HG03064 (cell line): ENCODE results near the gene KRT7.

Source experiments
- ATAC-seq: cut with Tn5 transposase; IDR thresholded peaks from one replicate; pipeline ENCODE4 v1.9.1; 2021; ENCODE audit warnings: low read depth; ENCODE audit not compliant: unreplicated experiment

The KRT7 gene

DNA sequence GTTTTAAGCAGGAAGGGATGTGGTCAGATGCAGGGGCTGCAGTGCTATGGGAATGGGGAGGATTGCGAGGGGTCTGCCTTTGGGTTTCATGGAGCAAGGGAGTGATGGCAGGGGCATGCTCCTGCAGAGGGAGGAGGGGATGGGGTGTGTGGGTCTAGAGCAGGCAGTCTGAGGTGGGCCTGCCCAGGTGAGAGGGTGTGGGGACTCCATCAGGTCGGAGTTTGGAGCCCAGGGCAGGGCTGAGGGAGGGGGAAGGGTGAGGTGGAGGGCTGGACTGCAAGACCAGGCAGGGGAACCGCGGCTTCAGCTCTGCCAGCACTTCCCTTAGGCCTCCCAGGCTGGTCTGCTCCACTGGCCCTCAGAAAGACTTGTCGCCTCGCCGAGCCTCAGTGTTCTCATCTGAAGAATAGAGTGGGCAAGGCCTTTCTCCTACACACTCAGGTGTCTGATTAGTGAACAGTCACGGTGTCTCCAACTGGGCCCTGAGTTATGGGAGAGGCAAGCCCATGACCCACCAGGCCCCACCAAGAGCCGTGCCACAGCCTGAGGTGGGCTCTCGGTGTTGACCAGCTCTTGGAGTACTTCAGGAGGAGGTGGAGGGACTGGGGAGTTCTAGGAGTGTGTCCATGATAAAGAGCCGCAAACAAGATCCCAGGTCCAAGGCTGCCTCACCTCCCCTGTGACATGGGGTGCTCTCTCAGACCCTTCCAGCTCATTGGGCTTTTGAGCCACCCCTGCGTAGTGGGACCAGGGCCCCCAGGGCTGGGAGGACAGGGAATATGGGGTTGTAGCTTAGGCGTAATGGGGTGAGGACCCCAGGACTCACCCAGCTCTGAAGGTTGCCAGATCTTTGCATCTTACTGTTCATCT, 21.1 kb upstream of the KRT7 start:
- no peak for ATAC-seq

DNA sequence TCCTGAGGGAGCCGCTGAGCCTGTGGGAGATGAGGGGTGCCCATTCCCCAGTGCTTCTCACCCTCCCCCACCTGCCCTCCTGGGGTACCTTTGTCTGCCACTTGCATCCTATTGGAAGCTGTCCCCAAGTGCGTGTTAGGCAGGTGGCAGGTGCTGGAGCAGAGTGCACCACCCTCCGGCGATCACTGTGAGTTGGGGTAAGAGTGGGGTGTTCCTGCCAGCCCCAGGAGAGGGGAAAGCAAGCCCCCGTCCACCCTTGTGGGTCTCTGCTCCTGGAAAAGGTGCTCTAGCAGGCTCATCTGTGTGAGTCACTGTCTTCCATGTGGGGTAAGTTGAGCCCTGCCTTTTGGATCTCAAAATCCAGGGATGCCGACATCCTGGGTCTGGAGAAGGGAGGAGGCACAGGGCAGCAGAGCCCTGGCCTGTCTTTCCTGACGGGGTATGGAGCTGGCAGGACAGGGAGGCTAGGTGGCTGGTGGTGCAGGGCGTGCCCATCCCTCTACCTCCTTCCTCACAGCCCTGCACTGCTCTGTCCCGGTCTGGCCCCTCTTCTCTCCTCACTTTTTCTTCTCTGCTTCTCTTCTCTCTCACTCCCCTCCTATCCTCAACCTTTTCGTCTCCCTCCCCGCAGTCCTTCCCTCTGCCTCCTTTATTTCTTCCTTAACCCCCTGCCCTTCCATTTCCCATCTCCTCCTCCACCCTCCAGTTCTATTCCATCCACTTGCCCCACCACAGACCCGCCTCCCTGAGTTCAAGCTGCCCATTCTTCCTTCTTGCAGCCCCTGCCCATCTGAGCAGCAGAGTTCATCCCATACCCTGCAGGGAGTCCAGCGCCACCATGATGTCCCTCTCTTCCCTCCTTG, 20.1 kb upstream of the KRT7 start:
- ATAC-seq: no peak

DNA sequence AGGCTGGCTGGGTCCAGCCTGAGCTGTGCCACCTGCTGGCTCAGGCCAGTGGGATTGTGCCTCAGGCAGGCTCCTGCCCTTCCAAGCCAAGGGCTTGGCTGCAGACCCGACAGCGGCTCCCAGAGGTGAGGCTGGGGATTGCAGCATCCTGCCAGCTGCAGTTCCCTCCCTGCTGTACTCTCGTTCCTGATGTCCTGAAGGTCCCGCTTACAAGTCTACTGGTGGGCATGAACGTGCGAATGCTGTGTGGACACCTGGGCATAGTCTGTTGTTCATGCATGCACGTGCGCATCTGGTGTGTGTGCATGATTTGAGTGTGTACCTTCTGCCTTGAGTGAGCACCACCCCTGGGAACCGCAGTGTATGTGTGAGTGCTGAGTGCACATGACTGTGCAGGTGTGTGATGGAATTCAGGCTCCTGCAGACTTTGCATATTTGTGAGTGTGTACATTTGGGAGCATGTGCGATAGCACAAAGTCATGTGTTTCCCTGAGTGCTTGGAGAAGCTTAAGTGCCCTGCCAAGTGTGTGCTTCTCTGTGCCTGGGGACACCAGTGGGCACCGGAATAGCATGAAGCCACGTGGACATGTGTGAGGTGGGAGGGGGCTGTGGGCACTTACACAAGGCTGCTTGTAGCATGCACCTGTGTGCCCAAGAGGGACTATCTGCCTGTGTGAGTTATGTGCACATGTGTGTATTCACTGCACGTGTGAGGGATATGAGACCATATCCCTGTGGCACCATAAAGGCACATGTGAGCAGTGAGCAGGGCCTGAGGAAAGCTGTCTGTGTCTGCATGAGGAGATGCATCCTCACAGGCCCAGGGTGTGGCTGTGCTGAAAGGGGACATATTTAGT, 19.3 kb upstream of the KRT7 start:
- ATAC-seq: no peak

DNA sequence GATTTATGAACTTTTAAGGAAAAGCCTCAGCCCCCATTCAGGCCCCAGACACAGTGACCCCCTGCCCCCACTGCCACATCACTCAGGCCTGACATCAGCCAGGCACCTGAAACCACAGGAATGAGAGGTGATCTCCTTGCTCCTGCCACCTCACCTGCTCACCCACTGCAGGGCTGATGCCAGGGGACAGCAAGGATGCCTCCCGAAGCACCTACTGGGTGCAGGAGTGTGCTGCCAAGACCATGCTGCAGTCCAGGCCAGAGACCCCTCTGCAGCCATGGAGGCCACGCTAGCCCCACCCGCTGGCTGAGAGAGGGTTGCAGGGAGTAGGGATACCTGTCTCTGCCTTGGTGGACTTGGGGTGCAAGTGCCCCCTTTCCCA, 18.6 kb upstream of the KRT7 start:
- ATAC-seq: no peak

DNA sequence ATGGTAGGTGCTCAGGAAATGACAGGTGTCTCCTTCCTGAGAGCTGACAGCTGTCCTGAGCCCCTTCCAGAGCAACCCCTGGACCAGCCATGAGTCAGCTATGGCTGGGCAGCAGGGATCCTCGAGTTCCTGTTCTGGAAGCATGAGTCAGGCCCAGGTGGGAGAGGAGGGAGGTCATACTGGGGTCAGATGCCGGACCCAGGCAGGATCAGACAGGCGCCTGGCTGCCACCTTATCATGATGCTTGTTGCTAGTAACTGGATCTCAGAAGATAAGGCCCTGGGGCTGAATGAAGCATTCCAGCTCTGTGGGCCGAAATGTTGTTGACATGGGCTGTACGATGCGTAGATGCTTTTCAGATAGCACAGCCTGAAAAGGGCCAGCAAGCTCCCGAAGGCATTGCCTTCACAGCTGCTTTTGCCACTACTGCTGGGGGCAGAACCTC, 17.4 kb upstream of the KRT7 start:
- no peak for ATAC-seq

DNA sequence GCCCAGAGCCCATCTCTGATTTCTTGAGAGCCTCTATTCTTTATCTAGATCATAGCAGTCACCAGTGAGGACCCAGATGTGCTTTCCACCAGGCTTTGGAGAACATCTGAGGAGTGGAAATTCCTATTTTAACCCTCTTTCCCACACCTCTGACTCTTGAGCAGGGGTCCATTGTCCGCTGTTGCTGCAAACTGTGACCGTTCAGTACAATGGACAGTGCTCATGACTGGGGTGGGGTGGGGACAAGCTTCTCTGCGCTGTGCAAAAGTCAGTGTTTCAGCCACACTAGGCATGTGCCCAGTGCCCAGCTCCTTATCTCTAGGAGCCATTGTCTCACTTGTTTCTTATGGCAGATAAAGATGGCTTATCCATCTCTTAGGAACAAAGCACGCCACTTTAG, 16.9 kb upstream of the KRT7 start:
- ATAC-seq: no peak

DNA sequence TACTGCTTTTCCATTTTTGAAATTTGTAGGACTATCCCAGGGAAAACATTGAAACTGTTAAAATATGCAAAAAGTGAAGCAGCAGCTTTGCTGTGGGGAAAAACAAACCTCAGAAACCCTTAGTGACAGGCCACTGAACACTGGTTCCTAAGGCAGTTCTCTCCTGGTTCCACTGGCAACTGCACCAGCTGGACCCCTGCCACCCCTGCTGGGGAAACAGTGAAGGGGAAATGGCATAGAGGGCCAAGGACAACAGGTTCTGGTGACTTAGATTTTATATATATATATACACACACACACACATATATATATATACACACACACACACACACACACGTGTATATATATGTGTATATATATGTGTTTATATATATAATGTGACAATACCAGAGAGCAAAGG, 16.2 kb upstream of the KRT7 start:
- ATAC-seq: no peak

DNA sequence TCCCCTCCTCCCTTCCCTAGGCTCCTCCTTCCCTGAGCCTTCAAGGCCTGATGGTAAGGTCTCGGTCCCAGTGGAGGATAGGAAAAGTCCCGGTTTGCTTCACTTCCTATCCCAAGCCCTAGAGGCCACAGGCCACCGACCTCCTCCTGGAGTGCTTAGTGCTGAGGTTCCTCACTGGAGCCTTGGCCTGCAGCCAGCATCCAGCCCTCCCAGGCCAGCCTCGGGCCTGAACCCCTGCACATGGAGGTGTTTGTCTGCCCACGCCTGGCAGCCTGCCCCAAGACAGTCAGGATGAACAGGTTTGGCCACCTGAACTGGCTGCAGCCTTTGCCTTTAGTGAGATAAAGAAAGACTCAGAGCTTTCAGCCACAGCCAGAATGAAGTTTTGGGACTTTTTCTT, 15.8 kb upstream of the KRT7 start:
- ATAC-seq: no peak

DNA sequence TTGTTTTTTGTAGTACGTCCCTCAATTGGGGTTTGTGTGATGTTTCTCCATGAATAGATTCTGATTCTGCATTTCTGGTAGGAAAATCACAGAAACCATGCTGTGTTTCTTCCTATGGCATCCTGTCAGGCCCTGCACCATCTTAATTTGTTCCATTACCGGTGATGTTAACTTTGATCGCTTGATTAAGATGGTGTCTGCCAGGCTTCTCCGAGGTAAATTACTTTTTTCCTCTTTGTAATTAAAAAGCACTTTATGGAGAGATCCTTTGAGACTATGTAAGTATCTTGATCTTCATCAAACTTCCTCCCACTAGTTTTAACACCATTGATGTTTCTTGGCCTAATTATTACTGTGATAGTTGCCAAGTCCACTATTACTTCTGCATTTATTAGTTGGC, 15.0 kb upstream of the KRT7 start:
- ATAC-seq: no peak

DNA sequence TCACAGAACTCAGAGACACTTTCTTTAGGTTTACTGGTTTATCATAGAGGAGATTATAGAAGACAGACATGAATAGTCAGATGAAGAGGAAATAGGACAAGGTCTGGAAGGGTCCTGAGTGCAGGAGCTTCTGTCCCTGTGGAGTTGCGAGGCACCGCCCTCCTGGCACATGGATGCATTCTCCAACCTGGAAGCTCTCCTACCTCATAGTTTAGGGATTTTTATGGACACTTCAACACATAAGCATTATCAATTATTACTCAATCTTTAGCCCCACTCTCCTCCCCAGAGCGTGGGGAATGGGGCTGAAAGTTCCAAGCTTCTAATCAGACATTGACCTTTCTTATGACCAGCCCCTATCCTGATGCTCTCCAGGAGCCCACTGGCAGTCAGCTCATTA, 12.6 kb upstream of the KRT7 start:
- ATAC-seq: no peak

DNA sequence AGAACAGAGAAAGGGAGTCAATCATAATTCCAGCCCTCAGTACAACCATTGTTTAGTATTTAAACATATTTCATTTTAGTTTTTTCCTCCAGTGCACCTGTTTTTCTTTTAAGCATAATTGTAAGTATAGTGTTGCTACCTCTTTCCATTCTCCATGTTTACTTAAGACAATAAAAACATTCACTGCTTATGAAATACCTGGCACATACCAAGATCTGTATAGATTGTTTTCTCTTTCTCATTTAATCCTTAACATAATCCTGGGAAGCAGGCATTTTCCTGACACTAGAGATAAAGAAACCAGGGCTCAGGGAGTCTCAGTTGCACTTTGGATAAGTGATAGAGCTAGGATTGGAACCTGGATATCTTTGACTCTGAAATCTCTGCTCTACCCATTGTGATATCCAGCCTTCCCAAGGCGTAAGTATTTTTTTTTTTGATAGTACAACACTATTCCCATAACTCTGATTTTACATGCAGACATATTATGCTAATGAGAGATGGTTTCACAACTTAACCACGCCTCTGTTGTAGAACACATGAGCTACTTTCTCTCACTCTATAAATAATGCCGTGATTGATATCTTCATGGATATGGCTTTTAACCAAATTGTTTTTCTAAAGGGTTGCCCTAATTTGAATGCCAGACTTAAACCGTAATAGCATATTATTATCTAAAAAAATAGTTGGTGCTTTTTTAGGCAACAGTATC, 11.8 kb upstream of the KRT7 start:
- no peak for ATAC-seq

DNA sequence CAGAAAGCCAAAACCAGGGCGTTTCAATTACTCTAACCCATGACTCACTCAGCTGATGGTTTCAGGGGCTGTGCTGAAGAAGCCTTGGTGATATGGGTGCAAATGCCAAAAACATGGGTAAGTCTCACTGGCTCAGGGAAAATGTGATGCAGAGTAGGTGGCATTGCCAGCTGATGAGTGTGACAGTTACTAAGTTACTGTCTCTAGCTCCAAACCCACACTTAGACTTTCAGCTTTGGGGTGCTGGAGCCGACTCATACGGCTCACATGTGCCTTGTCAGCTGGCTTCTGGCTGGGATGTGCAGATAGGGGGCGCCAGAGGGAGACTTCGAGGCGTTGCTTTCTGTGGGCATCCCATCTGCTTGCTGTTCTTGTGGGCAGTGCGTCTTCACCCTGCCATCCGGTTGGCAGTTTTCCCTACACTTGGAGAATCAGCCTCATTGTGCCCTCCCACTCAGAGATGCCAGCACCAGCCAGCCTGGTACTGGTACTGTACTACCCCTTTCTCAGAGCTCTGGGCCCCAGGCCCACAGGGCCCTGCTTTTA, 11.1 kb upstream of the KRT7 start:
- ATAC-seq: no peak

DNA sequence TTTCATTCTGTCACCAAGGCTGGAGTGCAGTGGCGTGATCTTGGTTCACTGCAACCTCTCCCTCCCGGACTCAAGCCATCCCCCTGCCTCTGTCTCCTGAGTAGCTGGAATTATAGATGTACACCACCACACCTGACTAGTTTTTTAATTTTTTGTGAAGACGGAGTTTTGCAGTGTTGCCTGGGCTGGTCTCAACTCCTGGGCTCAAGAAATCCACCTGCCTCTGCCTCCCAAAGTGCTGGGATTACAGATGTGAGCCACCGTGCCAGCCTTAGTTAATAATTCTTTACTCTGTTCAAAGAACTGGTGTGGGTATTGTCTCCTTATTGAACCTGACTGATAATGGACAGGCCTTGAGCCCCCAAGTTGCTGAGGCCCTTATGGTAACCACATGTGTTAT, 10.4 kb upstream of the KRT7 start:
- no peak for ATAC-seq

DNA sequence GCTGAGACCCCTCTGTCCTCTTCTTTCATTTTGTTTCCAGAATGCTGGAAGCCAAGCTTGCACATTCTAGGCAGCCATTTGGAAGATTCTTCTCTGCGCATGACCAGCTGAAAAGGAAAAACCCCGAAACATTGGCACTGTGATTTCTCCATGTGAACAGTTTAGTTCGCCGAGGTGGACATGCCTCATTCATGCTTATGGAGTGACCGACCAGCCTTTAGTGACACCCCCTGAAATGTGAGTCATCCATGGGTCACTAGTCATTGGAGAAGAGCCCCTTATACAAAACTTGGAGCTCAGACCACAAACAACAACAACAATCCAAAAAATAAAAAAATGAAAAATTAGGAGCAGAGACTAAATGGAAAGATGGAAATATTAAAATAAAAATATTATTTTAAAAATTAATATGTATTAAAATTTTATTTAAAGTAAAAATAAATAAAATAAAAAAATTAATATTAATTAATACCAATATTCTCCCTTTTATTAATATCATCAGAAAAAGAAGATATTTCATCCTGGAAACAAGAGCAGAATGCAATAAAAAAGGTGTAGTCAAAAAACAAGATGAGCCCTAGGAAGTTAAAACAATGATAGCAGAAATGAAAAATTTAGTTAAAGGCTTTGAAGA, 9.5 kb upstream of the KRT7 start:
- ATAC-seq: no peak

DNA sequence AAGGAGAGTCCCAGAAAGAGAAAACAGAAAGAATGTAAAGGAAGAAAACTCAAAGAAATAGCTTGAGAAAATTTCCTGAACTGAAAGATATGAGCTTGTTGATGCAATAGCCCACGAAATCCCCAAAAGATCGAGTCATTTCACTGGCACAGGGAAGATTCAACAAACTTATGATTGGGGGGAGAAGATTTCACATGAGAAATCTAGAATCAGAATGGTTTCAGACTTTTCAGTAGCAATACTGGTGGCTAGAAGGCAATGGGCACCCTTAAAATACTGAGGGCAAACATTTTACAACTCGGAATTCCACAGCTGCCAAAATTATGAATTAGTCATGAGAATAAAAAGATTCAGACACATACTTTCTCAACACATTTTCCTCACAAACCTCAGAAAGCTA, 8.9 kb upstream of the KRT7 start:
- ATAC-seq: no peak

DNA sequence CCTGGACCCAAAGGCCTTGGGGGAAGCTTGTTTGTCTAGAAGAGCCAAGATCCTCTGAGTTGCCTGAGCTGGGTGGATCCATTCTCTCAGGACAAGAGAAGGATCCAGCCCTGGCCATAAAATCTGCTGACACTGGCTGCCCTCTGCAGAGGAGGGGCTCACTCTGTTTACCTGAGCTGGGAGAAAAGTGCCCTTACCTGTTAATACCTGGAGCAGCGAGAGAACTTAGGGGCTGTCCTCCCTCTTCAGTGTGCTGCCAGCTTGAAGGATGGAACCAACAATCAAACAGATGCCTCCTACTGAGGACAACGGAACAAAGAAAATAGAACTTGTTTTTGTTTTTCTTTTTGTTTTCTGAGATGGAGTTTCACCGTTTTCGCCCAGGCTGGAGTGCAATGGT, 7.3 kb upstream of the KRT7 start:
- no peak for ATAC-seq

DNA sequence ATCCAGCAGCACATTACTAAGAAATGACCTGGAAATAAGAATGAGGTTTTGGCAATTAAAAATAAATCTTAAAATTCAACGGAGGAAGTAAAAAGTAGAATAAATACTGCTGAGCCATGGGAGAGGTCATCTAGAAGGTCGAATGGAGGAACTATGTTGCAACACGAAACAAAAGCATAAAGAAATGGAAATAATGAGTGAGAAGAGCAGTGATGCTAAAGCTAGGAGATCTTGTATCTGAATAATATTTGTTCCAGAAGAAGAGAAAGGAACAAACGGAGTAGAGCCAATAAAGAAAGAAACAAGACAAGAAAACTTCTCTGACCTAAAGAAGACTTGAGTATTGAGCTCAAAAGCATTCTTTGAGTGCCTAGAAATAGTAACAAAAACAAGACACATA, 6.6 kb upstream of the KRT7 start:
- no peak for ATAC-seq

DNA sequence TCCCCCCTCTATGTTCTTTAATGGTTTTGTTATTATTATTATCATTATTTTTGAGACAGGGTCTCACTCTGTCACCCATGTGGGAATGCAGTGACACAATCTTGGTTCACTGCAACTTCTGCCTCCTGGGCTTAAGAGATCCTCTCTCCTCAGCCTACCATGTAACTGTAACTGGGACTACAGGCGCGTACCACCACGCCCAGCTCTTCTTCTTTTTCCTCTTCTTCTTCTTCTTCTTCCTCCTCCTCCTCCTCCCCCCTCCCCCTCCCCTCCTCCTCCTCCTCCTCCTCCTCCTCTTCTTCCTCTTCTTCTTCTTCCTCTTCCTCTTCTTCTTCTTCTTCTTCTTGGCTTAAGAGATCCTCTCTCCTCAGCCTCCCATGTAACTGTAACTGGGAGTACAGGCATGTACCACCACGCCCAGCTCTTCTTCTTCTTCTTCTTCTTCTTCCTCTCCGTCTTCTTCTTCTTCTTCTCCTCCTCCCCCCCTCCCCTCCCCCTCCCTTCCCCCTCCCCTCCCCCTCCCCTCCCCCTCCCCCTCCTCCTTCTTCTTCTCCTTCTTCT, 5.4 kb upstream of the KRT7 start:
- no peak for ATAC-seq

DNA sequence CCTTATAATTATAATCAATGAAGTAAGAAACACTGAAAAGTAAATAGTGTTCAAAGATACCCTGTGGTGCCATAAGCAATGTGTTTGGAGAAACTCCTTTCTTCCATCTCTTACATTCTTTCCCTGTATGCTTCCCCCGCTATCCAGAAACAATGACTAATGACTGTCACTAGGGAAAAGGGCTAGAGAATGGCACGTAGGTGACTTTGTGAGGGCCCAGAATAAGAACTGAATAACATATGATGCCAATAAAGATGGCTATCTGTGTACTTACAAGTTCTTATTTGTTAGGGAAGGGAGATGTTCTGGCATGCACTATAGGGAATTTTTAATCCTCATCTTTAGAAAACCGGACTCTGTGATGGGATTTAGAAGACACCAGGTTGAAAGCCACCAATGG, 4.7 kb upstream of the KRT7 start:
- ATAC-seq: no peak
